Panc1 (cell line): ENCODE data around the gene SCNM1. TPM values are rescaled to one million over a fixed set of nuclear protein-coding genes. Genes with fewer than 3 reads are reported as not detected.

Experiments used
- ATAC-seq: fragments of 200-7000 bp; cut with Tn5 transposase; 2 replicates; pipeline ENCODE4 v1.9.1; 2020; ENCODE audit warnings: mild to moderate bottlenecking, moderate library complexity
- BruUV-seq: library from RNA; stranded (reverse); fragments of 400-500 nt; replicated peaks from 2 replicates; lab custom pipeline; 2021; lab: Mats Ljungman, UMichigan
- CTCF ChIA-PET: fragments of 300-600 bp; sonication (Branson Sonifier 250); formaldehyde crosslinking; loops from one replicate; lab custom pipeline; 2022; ENCODE audit warnings: antibody characterized with exemption; lab: Charles Lee
- POLR2A ChIA-PET: fragments of 300-600 bp; sonication (Branson Sonifier 250); formaldehyde crosslinking; loops from one replicate; lab custom pipeline; 2022; ENCODE audit warnings: antibody characterized with exemption; lab: Charles Lee
- DNase-seq: peaks from one replicate; pipeline ENCODE4 v3.0.0-alpha.2; 2010; ENCODE audit warnings: low read depth, low spot score
- H3K27ac ChIP-seq: 2 replicates; pipeline ENCODE4 v1.5.1; 2011; ENCODE audit warnings: mild to moderate bottlenecking, low read length, inconsistent platforms
- H3K27me3 ChIP-seq: fragments of 200-500 bp; sonication (Bioruptor generic); 2 replicates; pipeline ENCODE4 v1.6.0; 2014; ENCODE audit warnings: low read length, inconsistent platforms; ENCODE audit not compliant: control insufficient read depth, insufficient read depth
- H3K36me3 ChIP-seq: fragments of 200-500 bp; sonication (Bioruptor generic); 2 replicates; pipeline ENCODE4 v1.5.1; 2014; ENCODE audit warnings: inconsistent platforms, mild to moderate bottlenecking, low read length, moderate library complexity; ENCODE audit not compliant: control insufficient read depth, insufficient read depth
- H3K4me1 ChIP-seq: 2 replicates; pipeline ENCODE4 v1.5.1; 2011; ENCODE audit warnings: inconsistent platforms, mild to moderate bottlenecking, low read length, moderate library complexity; ENCODE audit not compliant: control insufficient read depth, insufficient read depth
- H3K4me3 ChIP-seq, 2 experiments: 2 replicates each; pipeline ENCODE4 v1.5.1; 2011 to 2012; ENCODE audit warnings: low read depth in 2 of 2, low read length in 2 of 2, mild to moderate bottlenecking in 2 of 2, inconsistent platforms in 1 of 2, moderate library complexity in 1 of 2
- H3K9me3 ChIP-seq: fragments of 200-500 bp; sonication (Bioruptor generic); 2 replicates; pipeline ENCODE4 v1.5.1; 2014; ENCODE audit warnings: low read depth, mild to moderate bottlenecking, inconsistent platforms, low read length, moderate library complexity; ENCODE audit not compliant: control insufficient read depth, insufficient read depth
- CTCF ChIP-seq: fragments of 450-650 bp; IDR thresholded peaks from 2 replicates; pipeline ENCODE4 v1.5.1; 2017; ENCODE audit warnings: mild to moderate bottlenecking
- POLR2AphosphoS5 ChIP-seq: IDR thresholded peaks from 2 replicates; pipeline ENCODE4 v1.6.1; 2012; ENCODE audit warnings: mild to moderate bottlenecking, low read depth, low read length, moderate library complexity
- SIN3A ChIP-seq: IDR thresholded peaks from 2 replicates; pipeline ENCODE4 v1.6.1; 2012; ENCODE audit warnings: low read depth, mild to moderate bottlenecking, low read length, moderate library complexity, borderline replicate concordance; ENCODE audit not compliant: insufficient read depth
- TCF7L2 ChIP-seq: IDR thresholded peaks from 2 replicates; pipeline ENCODE4 v1.6.1; 2011; ENCODE audit warnings: mild to moderate bottlenecking, low read depth, low read length, inconsistent platforms
- in situ Hi-C: cut with HindIII; loops from 2 replicates; pipeline ENCODE4 v1.10.0; 2016; ENCODE audit warnings: low sequenced_read_pairs, low pct_unique_long_range_greater_than_20kb
- intact Hi-C: fragments of 100-400 bp; cut with micrococcal nuclease; formaldehyde crosslinking; loops from one replicate; pipeline ENCODE4 v1.10.0; 2022; ENCODE audit not compliant: unreplicated experiment
- total RNA-seq: library from RNA; stranded (reverse); gene quantifications from one replicate; pipeline ENCODE4 v1.2.1, GENCODE V29; 2021; ENCODE audit not compliant: unreplicated experiment
- TF ChIP-seq, protein P1 (sequence below), 2 experiments: IDR thresholded peaks; 2 replicates each; pipeline ENCODE4 v1.6.1; 2011 to 2012; ENCODE audit warnings: low read depth in 2 of 2, control low read depth in 1 of 2, low read length in 1 of 2, mild to moderate bottlenecking in 1 of 2, moderate library complexity in 1 of 2; ENCODE audit not compliant: insufficient read depth in 1 of 2

Gene SCNM1
- total RNA-seq, 1 experiment from 2014 or later: 36.5 TPM

- in situ Hi-C loops: no loop called here
- peaks cover 12% of the 10 kb centered on the region; the same call in 1 of the 2 replicates for H3K4me1 ChIP-seq
- TF ChIP-seq TCF7L2 (no peak), CTCF (no peak), SIN3A (no peak), POLR2AphosphoS5 (no peak)
- TF ChIP-seq, protein P1, sequence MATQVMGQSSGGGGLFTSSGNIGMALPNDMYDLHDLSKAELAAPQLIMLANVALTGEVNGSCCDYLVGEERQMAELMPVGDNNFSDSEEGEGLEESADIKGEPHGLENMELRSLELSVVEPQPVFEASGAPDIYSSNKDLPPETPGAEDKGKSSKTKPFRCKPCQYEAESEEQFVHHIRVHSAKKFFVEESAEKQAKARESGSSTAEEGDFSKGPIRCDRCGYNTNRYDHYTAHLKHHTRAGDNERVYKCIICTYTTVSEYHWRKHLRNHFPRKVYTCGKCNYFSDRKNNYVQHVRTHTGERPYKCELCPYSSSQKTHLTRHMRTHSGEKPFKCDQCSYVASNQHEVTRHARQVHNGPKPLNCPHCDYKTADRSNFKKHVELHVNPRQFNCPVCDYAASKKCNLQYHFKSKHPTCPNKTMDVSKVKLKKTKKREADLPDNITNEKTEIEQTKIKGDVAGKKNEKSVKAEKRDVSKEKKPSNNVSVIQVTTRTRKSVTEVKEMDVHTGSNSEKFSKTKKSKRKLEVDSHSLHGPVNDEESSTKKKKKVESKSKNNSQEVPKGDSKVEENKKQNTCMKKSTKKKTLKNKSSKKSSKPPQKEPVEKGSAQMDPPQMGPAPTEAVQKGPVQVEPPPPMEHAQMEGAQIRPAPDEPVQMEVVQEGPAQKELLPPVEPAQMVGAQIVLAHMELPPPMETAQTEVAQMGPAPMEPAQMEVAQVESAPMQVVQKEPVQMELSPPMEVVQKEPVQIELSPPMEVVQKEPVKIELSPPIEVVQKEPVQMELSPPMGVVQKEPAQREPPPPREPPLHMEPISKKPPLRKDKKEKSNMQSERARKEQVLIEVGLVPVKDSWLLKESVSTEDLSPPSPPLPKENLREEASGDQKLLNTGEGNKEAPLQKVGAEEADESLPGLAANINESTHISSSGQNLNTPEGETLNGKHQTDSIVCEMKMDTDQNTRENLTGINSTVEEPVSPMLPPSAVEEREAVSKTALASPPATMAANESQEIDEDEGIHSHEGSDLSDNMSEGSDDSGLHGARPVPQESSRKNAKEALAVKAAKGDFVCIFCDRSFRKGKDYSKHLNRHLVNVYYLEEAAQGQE (IDR thresholded peaks at IDR 0.05; ENCODE audit: insufficient read depth in 1 of 2, low read depth in 2 of 2, low read length in 1 of 2): no peak
- H3K27ac ChIP-seq: peak overlapping the region; percentile 97
- intact Hi-C loops: loop anchor here (5.0 kb wide), 1 partner anchor 56 kb away; the partner anchor contains the start of gene PSMD4
- ChIA-PET CTCF (interaction anchor here (0.8 to 1.4 kb wide), 2 partner anchors 8 to 56 kb away, joined by 10 to 14 read pairs; no protein-coding TSS in a partner anchor), POLR2A (interaction anchor here (0.8 kb wide), 1 partner anchor 58 kb away, joined by 3 read pairs; the partner anchor contains the start of gene PSMD4)
- H3K27me3 ChIP-seq: no peaks in the 10 kb centered on the region
- BruUV-seq: no TSS peak
- DNase-seq (peak; percentile 90), ATAC-seq (peak; percentile 67)
- no peaks in the 10 kb centered on the region; the same call in 1 of the 2 replicates for H3K36me3 ChIP-seq
- peak overlapping the region; percentile 94 to 100 for H3K4me3 ChIP-seq
- H3K9me3 ChIP-seq: no peaks in the 10 kb centered on the region
Measured at GRCh38 chr1:151196292-151196800, 30.4 kb downstream of the SCNM1 start.

GRCh38 chr1:151197863-151198253 is 31.9 kb downstream of the SCNM1 start:
- CTCF ChIA-PET: no interaction called here

More at GRCh38 chr1:151197863-151198253, 31.9 kb downstream of the SCNM1 start:
- TF ChIP-seq TCF7L2 (no peak), CTCF (no peak), SIN3A (no peak), POLR2AphosphoS5 (no peak)
- TF ChIP-seq, protein P1 (IDR thresholded peaks at IDR 0.05; ENCODE audit: insufficient read depth in 1 of 2, low read depth in 2 of 2, low read length in 1 of 2): no peak
- POLR2A ChIA-PET: no interaction called here
- H3K36me3 ChIP-seq: no peaks in the 10 kb centered on the region; the same call in 1 of the 2 replicates
- H3K27ac ChIP-seq: peak overlapping the region; percentile 97
- no TSS peak for BruUV-seq
- peak; percentile 6 for ATAC-seq
- H3K4me1 ChIP-seq: peaks cover 12% of the 10 kb centered on the region; the same call in 1 of the 2 replicates
- intact Hi-C loops (loop anchor here (5.0 kb wide), 1 partner anchor 54 kb away; the partner anchor contains the start of gene PSMD4), in situ Hi-C loops (no loop called here)
- no peaks in the 10 kb centered on the region for H3K27me3 ChIP-seq
- DNase-seq: no peak
- no peaks in the 10 kb centered on the region for H3K9me3 ChIP-seq
- peak overlapping the region; percentile 94 to 100 for H3K4me3 ChIP-seq
